H1 (cell line): Measurements from ENCODE around the gene TTC5. TPM values are rescaled to one million over a fixed set of nuclear protein-coding genes. Genes with fewer than 3 reads are reported as not detected.

Experiments
- CTCF ChIA-PET: fragments of 300-600 bp; sonication (Branson Sonifier 250); formaldehyde crosslinking; loops from one replicate; lab custom pipeline; 2021; ENCODE audit not compliant: partially characterized antibody; lab: Charles Lee
- POLR2A ChIA-PET: fragments of 300-600 bp; sonication (Branson Sonifier 250); formaldehyde crosslinking; loops from one replicate; lab custom pipeline; 2021; ENCODE audit warnings: inconsistent platforms; ENCODE audit not compliant: partially characterized antibody; lab: Charles Lee
- DNase-seq, 2 experiments: peaks; one replicate each; pipeline versions ENCODE4 v3.0.0 to v3.0.0-alpha.2; 2010 to 2022; ENCODE audit warnings: low spot score in 2 of 2, low read depth in 1 of 2, mixed read lengths in 1 of 2
- FAIRE-seq: peaks from 2 replicates; lab custom pipeline; 2011; peaks lifted over from hg19 to GRCh38; lab: Jason Lieb, UNC
- H2AFZ ChIP-seq: 2 replicates; pipeline ENCODE4 v1.8.1; 2012; ENCODE audit warnings: low read length, inconsistent platforms
- H2AK5ac ChIP-seq: 2 replicates; pipeline ENCODE4 v1.6.1; 2013; ENCODE audit warnings: low read depth, low read length
- H2BK120ac ChIP-seq: replicated peaks from 2 replicates; pipeline ENCODE3; 2013; ENCODE audit warnings: low read depth, low read length, inconsistent platforms
- H2BK12ac ChIP-seq: 2 replicates; pipeline ENCODE4 v1.6.1; 2013; ENCODE audit warnings: low read depth, low read length
- H2BK15ac ChIP-seq: 2 replicates; pipeline ENCODE4 v1.6.1; 2013; ENCODE audit warnings: low read length
- H2BK20ac ChIP-seq: 2 replicates; pipeline ENCODE4 v1.6.1; 2013; ENCODE audit warnings: low read length
- H2BK5ac ChIP-seq: 2 replicates; pipeline ENCODE4 v1.6.1; 2013; ENCODE audit warnings: low read depth, low read length
- H3K14ac ChIP-seq: 2 replicates; pipeline ENCODE4 v1.6.1; 2013; ENCODE audit warnings: inconsistent platforms; ENCODE audit not compliant: insufficient read length
- H3K18ac ChIP-seq: 2 replicates; pipeline ENCODE4 v1.6.1; 2013; ENCODE audit warnings: low read length; ENCODE audit errors: extremely low read depth
- H3K23ac ChIP-seq: 2 replicates; pipeline ENCODE4 v1.6.1; 2013; ENCODE audit warnings: inconsistent platforms; ENCODE audit not compliant: insufficient read length
- H3K23me2 ChIP-seq: 2 replicates; pipeline ENCODE4 v1.6.1; 2013; ENCODE audit warnings: low read depth, low read length
- H3K27ac ChIP-seq: 2 replicates; pipeline ENCODE4 v1.6.1; 2011; ENCODE audit warnings: low read depth, low read length, inconsistent platforms
- H3K27me3 ChIP-seq, 4 experiments: replicated peaks in 1 of 4; 1 replicate in 1 of 4; 2 replicates in 3 of 4; pipeline versions ENCODE4 v1.6.1 to v1.8.1; 2011 to 2013; ENCODE audit warnings: low read length in 3 of 4, mild to moderate bottlenecking in 3 of 4, inconsistent platforms in 2 of 4, mixed read lengths in 2 of 4, moderate library complexity in 1 of 4; ENCODE audit not compliant: control insufficient read depth in 3 of 4, insufficient read depth in 3 of 4; ENCODE audit errors: extremely low read depth in 1 of 4
- H3K36me3 ChIP-seq, 4 experiments: 2 replicates each; pipeline versions ENCODE4 v1.6.1 to v1.8.1; 2011 to 2013; ENCODE audit warnings: mild to moderate bottlenecking in 4 of 4, low read length in 3 of 4, moderate library complexity in 2 of 4, control low read depth in 1 of 4, inconsistent platforms in 1 of 4; ENCODE audit not compliant: insufficient read depth in 4 of 4, control insufficient read depth in 2 of 4
- H3K4ac ChIP-seq: replicated peaks from 2 replicates; pipeline ENCODE3; 2013; ENCODE audit warnings: low read length, low read depth, mixed read lengths, inconsistent platforms; ENCODE audit not compliant: insufficient read length
- H3K4me1 ChIP-seq, 4 experiments: replicated peaks in 1 of 4; 1 replicate in 1 of 4; 2 replicates in 3 of 4; pipeline versions ENCODE4 v1.6.1 to v1.8.1; 2011 to 2013; ENCODE audit warnings: low read length in 3 of 4, inconsistent platforms in 2 of 4, mixed read lengths in 1 of 4; ENCODE audit not compliant: insufficient read depth in 4 of 4, control insufficient read depth in 3 of 4
- H3K4me2 ChIP-seq, 2 experiments: 2 replicates each; pipeline versions ENCODE4 v1.6.1 to v1.8.1; 2011 to 2013; ENCODE audit warnings: low read depth in 2 of 2, low read length in 2 of 2, control low read depth in 1 of 2, inconsistent platforms in 1 of 2, mild to moderate bottlenecking in 1 of 2; ENCODE audit not compliant: insufficient read depth in 1 of 2
- H3K4me3 ChIP-seq, 4 experiments: fragments of 200-600, 300-600 bp in 1 of 4; sonication (generic), shearing (Covaris generic), sonication (Bioruptor Twin) in 1 of 4; 2 replicates each; pipeline versions ENCODE4 v1.5.1 to v1.8.1; 2011 to 2016; ENCODE audit warnings: low read length in 4 of 4, low read depth in 3 of 4, control low read depth in 2 of 4, inconsistent platforms in 2 of 4, mild to moderate bottlenecking in 2 of 4, mixed read lengths in 1 of 4, moderate library complexity in 1 of 4; ENCODE audit not compliant: insufficient read depth in 2 of 4; ENCODE audit errors: extremely low read depth in 1 of 4
- H3K56ac ChIP-seq: replicated peaks from 2 replicates; pipeline ENCODE3; 2013; ENCODE audit warnings: low read depth, mild to moderate bottlenecking, mixed read lengths, low read length, inconsistent platforms; ENCODE audit not compliant: insufficient read length
- H3K79me1 ChIP-seq: 2 replicates; pipeline ENCODE4 v1.6.1; 2013; ENCODE audit warnings: low read depth, low read length, control low read depth
- H3K79me2 ChIP-seq, 2 experiments: 2 replicates each; pipeline versions ENCODE4 v1.6.1 to v1.8.1; 2012 to 2013; ENCODE audit warnings: low read length in 2 of 2, mild to moderate bottlenecking in 2 of 2, inconsistent platforms in 1 of 2; ENCODE audit not compliant: insufficient read depth in 2 of 2, control insufficient read depth in 1 of 2
- H3K9ac ChIP-seq, 4 experiments: replicated peaks in 1 of 4; 1 replicate in 1 of 4; 2 replicates in 3 of 4; pipeline versions ENCODE4 v1.6.1 to v1.8.1; 2011 to 2013; ENCODE audit warnings: low read depth in 3 of 4, low read length in 3 of 4, control low read depth in 2 of 4, mild to moderate bottlenecking in 2 of 4, moderate library complexity in 2 of 4, inconsistent platforms in 1 of 4; ENCODE audit errors: extremely low read depth in 1 of 4
- H3K9me3 ChIP-seq, 2 experiments: 2 replicates each; pipeline versions ENCODE4 v1.6.1 to v1.8.1; 2012 to 2013; ENCODE audit warnings: mild to moderate bottlenecking in 2 of 2, moderate library complexity in 2 of 2, control low read depth in 1 of 2, inconsistent platforms in 1 of 2, low read depth in 1 of 2, low read length in 1 of 2, mixed read lengths in 1 of 2; ENCODE audit not compliant: insufficient read depth in 2 of 2
- H4K20me1 ChIP-seq, 2 experiments: replicated peaks in 1 of 2; 2 replicates each; pipeline versions ENCODE3 to v1.8.1; 2011 to 2013; ENCODE audit warnings: inconsistent platforms in 2 of 2, low read length in 2 of 2, mild to moderate bottlenecking in 1 of 2; ENCODE audit not compliant: insufficient read depth in 2 of 2, control insufficient read depth in 1 of 2
- H4K5ac ChIP-seq: 2 replicates; pipeline ENCODE4 v1.6.1; 2013; ENCODE audit warnings: low read length, low read depth, mixed read lengths, inconsistent platforms; ENCODE audit not compliant: insufficient read length
- H4K8ac ChIP-seq: 2 replicates; pipeline ENCODE4 v1.8.0; 2013; ENCODE audit warnings: mild to moderate bottlenecking, moderate library complexity, low read length, inconsistent platforms; ENCODE audit not compliant: insufficient read depth; ENCODE audit errors: extremely low read depth
- H4K91ac ChIP-seq: replicated peaks from 2 replicates; pipeline ENCODE3; 2013; ENCODE audit warnings: low read length, mixed read lengths, inconsistent platforms; ENCODE audit not compliant: insufficient read length
- ASH2L ChIP-seq: fragments of 200-600, 300-600 bp; sonication (generic); IDR thresholded peaks from one replicate; pipeline ENCODE4 v1.7.1; 2017; ENCODE audit warnings: low read length
- CTBP2 ChIP-seq: IDR thresholded peaks from 2 replicates; pipeline ENCODE4 v1.7.0; 2011; ENCODE audit warnings: borderline replicate concordance, mild to moderate bottlenecking, moderate library complexity, mixed read lengths, low read length; ENCODE audit not compliant: insufficient read depth, insufficient read length
- KDM5A ChIP-seq: fragments of 200-600 bp; IDR thresholded peaks from 2 replicates; pipeline ENCODE4 v1.7.1; 2012; ENCODE audit warnings: mild to moderate bottlenecking, low read length, inconsistent platforms, mixed read lengths
- NRF1 ChIP-seq: IDR thresholded peaks from 2 replicates; pipeline ENCODE4 v1.6.1; 2011; ENCODE audit warnings: mild to moderate bottlenecking, low read depth, low read length, improper control_type of control experiment
- PHF8 ChIP-seq: fragments of 200-600 bp; sonication (generic); conservative IDR thresholded peaks from 2 replicates; pipeline ENCODE4 v1.7.1; 2012; ENCODE audit warnings: low read depth, mild to moderate bottlenecking, inconsistent platforms, low read length, moderate library complexity
- POLR2AphosphoS5 ChIP-seq: IDR thresholded peaks from 2 replicates; pipeline ENCODE4 v1.6.1; 2011; ENCODE audit warnings: low read depth, low read length
- SIRT6 ChIP-seq: IDR thresholded peaks from one replicate; pipeline ENCODE4 v1.7.1; 2012; ENCODE audit warnings: low read length, inconsistent platforms
- SIX5 ChIP-seq: IDR thresholded peaks from 2 replicates; pipeline ENCODE4 v1.6.1; 2011; ENCODE audit warnings: mild to moderate bottlenecking, low read depth, low read length
- SP4 ChIP-seq: IDR thresholded peaks from 2 replicates; pipeline ENCODE4 v1.6.1; 2012; ENCODE audit warnings: low read length, inconsistent platforms
- SUZ12 ChIP-seq: fragments of 200-600 bp; sonication (generic); IDR thresholded peaks from 2 replicates; pipeline ENCODE4 v1.6.1; 2012; ENCODE audit warnings: mild to moderate bottlenecking, inconsistent platforms, low read length, moderate library complexity, mixed read lengths
- WGBS, 2 experiments: shearing (Covaris generic) in 1 of 2; methylation state at CpG; one replicate each; pipeline versions ENCODE4 v1.1.6 to v1.1.7; 2013 to 2015; ENCODE audit warnings: low lambda C conversion rate in 2 of 2, mixed read lengths in 2 of 2, inconsistent platforms in 1 of 2, low coverage in 1 of 2, missing lambda C conversion rate in 1 of 2; ENCODE audit not compliant: insufficient replicate concordance in 2 of 2, insufficient coverage in 1 of 2, insufficient read length in 1 of 2; ENCODE audit errors: extremely low coverage in 1 of 2, missing lambda C conversion rate in 1 of 2; 5-methylcytosine and 5-hydroxymethylcytosine counted together
- polyA plus RNA-seq, 7 experiments: library from polyadenylated mRNA; depleted of rRNA in 3 of 7; stranded (reverse) in 5 of 7; unstranded in 2 of 7; fragments of >200 nt in 5 of 7; fragments of 200-250 nt in 2 of 7; gene quantifications; 1 replicate in 5 of 7; 2 replicates in 1 of 7; 4 replicates in 1 of 7; pipeline versions ENCODE4 v1.2.1 to v1.2.3, GENCODE V29; 2011 to 2013; ENCODE audit warnings: missing spikeins in 2 of 7, mixed read lengths in 2 of 7
- total RNA-seq: library from RNA; stranded (reverse); fragmentation: NEBNext Ultra II Directional; extraction: Animal tissue kit (Norgen Biotek cat#: 25700); gene quantifications from 2 replicates; pipeline ENCODE4 v1.2.1, GENCODE V29; 2021
- TF ChIP-seq, protein P1 (sequence below): IDR thresholded peaks from 2 replicates; pipeline ENCODE4 v1.6.1; 2012; ENCODE audit warnings: inconsistent platforms
- TF ChIP-seq, protein P2 (sequence below), 3 experiments: IDR thresholded peaks; 1 replicate in 2 of 3; 2 replicates in 1 of 3; pipeline versions ENCODE4 v1.5.1 to v1.6.1; 2011; ENCODE audit warnings: low read length in 3 of 3, mild to moderate bottlenecking in 3 of 3, inconsistent platforms in 2 of 3, low read depth in 1 of 3, moderate library complexity in 1 of 3; ENCODE audit not compliant: insufficient read depth in 1 of 3; ENCODE audit errors: control extremely low read depth in 1 of 3

Gene TTC5
- total and polyA plus RNA-seq, 2 of the 8 experiments (the other 6 are each of a cell fraction or from before 2014, with no cell fraction given): 9.1 to 18.0 TPM

DNA sequence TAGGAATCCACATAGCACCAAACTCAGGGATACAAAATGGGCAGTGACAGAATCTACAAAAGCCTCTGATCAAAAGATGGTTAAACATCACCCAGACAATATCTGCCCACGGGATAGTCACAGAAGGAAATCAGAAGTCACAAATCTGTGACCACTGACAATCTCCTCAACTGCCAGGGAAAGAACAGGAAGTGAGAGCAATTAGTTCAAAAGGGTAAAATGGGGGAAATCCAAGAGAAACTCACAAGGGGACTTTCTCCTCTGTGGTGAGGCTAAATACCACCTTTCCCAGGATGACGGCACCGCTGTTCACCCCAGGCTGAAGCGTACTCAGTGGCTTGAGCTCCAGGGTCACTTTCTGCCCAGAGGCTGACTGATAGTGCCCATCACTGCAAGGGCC is 10.7 kb downstream of the TTC5 start:
- no peak overlapping the region for H3K56ac ChIP-seq
- H4K8ac ChIP-seq: no peak overlapping the region; the same call in 1 of the 2 replicates
- H3K27ac ChIP-seq: no peak overlapping the region
- no peaks in the 10 kb centered on the region for H3K4me1 ChIP-seq
- H2AK5ac ChIP-seq: no peak overlapping the region
- no peaks in the 10 kb centered on the region for H3K79me2 ChIP-seq
- no peak overlapping the region for H2BK15ac ChIP-seq
- H3K79me1 ChIP-seq: no peaks in the 10 kb centered on the region
- H2BK20ac ChIP-seq: no peak overlapping the region
- ChIA-PET POLR2A (interaction anchor here (1.0 kb wide), 1 partner anchor 15 kb away, joined by 4 read pairs; no protein-coding TSS in a partner anchor), CTCF (interaction anchor here (0.6 to 1.6 kb wide), 3 partner anchors 11 to 80 kb away, joined by 4 to 10 read pairs (median 4); partner anchors contain the start of gene TTC5)
- H3K9ac ChIP-seq: no peak overlapping the region
- H2BK120ac ChIP-seq: no peak overlapping the region
- FAIRE-seq (no peak), DNase-seq (no peak)
- H4K20me1 ChIP-seq: peaks cover 0 to 1% of the 10 kb centered on the region in 2 experiments
- H3K4me2 ChIP-seq: no peak overlapping the region
- H4K91ac ChIP-seq: no peak overlapping the region
- H3K4me3 ChIP-seq: no peak overlapping the region
- H4K5ac ChIP-seq: no peak overlapping the region
- H3K18ac ChIP-seq: no peak overlapping the region
- no peak overlapping the region for H2BK5ac ChIP-seq
- no peak overlapping the region for H3K23ac ChIP-seq
- peaks cover 4 to 29% (median 19%) of the 10 kb centered on the region in 4 experiments; a peak in 6 of 8 replicates for H3K36me3 ChIP-seq
- no peaks in the 10 kb centered on the region for H3K27me3 ChIP-seq
- no peaks in the 10 kb centered on the region for H3K23me2 ChIP-seq
- H3K9me3 ChIP-seq: no peaks in the 10 kb centered on the region
- 94% methylated on average over 4 of the region's 4 CpGs; no CpG with 5 or more reads in 1 of the 2 experiments for WGBS, 2 experiments
- H3K14ac ChIP-seq: no peak overlapping the region
- H3K4ac ChIP-seq: no peak overlapping the region
- H2AFZ ChIP-seq: no peak overlapping the region
- H2BK12ac ChIP-seq: no peak overlapping the region
- TF ChIP-seq POLR2AphosphoS5: no peak
- no peak for TF ChIP-seq SIRT6
- no peak for TF ChIP-seq NRF1
- TF ChIP-seq SUZ12: no peak
- no peak for TF ChIP-seq SIX5
- no peak for TF ChIP-seq PHF8
- no peak for TF ChIP-seq SP4
- TF ChIP-seq, protein P1, sequence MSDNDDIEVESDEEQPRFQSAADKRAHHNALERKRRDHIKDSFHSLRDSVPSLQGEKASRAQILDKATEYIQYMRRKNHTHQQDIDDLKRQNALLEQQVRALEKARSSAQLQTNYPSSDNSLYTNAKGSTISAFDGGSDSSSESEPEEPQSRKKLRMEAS: no peak
- TF ChIP-seq, protein P2, sequence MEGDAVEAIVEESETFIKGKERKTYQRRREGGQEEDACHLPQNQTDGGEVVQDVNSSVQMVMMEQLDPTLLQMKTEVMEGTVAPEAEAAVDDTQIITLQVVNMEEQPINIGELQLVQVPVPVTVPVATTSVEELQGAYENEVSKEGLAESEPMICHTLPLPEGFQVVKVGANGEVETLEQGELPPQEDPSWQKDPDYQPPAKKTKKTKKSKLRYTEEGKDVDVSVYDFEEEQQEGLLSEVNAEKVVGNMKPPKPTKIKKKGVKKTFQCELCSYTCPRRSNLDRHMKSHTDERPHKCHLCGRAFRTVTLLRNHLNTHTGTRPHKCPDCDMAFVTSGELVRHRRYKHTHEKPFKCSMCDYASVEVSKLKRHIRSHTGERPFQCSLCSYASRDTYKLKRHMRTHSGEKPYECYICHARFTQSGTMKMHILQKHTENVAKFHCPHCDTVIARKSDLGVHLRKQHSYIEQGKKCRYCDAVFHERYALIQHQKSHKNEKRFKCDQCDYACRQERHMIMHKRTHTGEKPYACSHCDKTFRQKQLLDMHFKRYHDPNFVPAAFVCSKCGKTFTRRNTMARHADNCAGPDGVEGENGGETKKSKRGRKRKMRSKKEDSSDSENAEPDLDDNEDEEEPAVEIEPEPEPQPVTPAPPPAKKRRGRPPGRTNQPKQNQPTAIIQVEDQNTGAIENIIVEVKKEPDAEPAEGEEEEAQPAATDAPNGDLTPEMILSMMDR (IDR thresholded peaks at IDR 0.05; ENCODE audit: control extremely low read depth in 1 of 3, insufficient read depth in 1 of 3, low read depth in 1 of 3, low read length in 3 of 3): no peak
- TF ChIP-seq ASH2L: no peak
- TF ChIP-seq KDM5A: no peak
- no peak for TF ChIP-seq CTBP2
